Activated B cell treated with CpG ODN at 0.5 μM for 24 hours (primary cell): Measurements from ENCODE around the gene CERS4. TPM values are rescaled to one million over a fixed set of nuclear protein-coding genes. Genes with fewer than 3 reads are reported as not detected.
"Not testable (repeated sequence)": the region's sequence is repeated elsewhere in the genome, so short reads cannot be mapped to it uniquely, and the experiment has no call there.

Source experiments
- ATAC-seq: fragments of 200-7000 bp; cut with Tn5 transposase; one replicate; pipeline ENCODE4 v1.10.0; 2021; ENCODE audit warnings: low read depth, mild to moderate bottlenecking, moderate library complexity
- CTCF ChIA-PET: fragments of 350-600 bp; sonication (Branson Sonifier 250); formaldehyde crosslinking; loops from one replicate; lab custom pipeline; 2021; ENCODE audit warnings: antibody characterized with exemption; lab: Charles Lee
- POLR2A ChIA-PET: fragments of 350-600 bp; sonication (Branson Sonifier 250); formaldehyde crosslinking; loops from one replicate; lab custom pipeline; 2021; ENCODE audit warnings: antibody characterized with exemption; lab: Charles Lee
- DNase-seq: peaks from one replicate; pipeline ENCODE4 v3.0.0; 2022
- H3K27ac Mint-ChIP-seq: one replicate; pipeline ENCODE4 v1.8.0; 2020; ENCODE audit warnings: mixed read lengths
- H3K27me3 Mint-ChIP-seq: one replicate; pipeline ENCODE4 v1.8.0; 2021; ENCODE audit warnings: mixed read lengths
- H3K36me3 Mint-ChIP-seq: one replicate; pipeline ENCODE4 v1.8.0; 2021; ENCODE audit warnings: low read depth, mixed read lengths
- H3K4me1 Mint-ChIP-seq: one replicate; pipeline ENCODE4 v1.8.0; 2021; ENCODE audit warnings: mixed read lengths
- H3K4me3 Mint-ChIP-seq: one replicate; pipeline ENCODE4 v1.8.0; 2020; ENCODE audit warnings: mild to moderate bottlenecking, mixed read lengths
- H3K9me3 Mint-ChIP-seq: one replicate; pipeline ENCODE4 v1.8.0; 2020; ENCODE audit warnings: mixed read lengths
- CTCF ChIP-seq: fragments of 200-600 bp; IDR thresholded peaks from one replicate; pipeline ENCODE4 v1.8.0; 2022; ENCODE audit warnings: antibody characterized with exemption, mild to moderate bottlenecking
- intact Hi-C: fragments of 100-400 bp; cut with micrococcal nuclease; formaldehyde crosslinking; loops from one replicate; pipeline ENCODE4 v1.15.1; 2024
- total RNA-seq: library from RNA; stranded (reverse); gene quantifications from 2 replicates; pipeline ENCODE4 v1.2.3, GENCODE V29; 2022

Gene CERS4
- total RNA-seq, 1 donor from 2014 or later = 112 TPM

GRCh38 chr19:8220481-8220880 lies 11.3 kb downstream of the CERS4 start:
- Mint-ChIP-seq H3K27me3 (no peaks in the 10 kb centered on the region), H3K27ac (no peak overlapping the region), H3K4me1 (peaks cover 17% of the 10 kb centered on the region), H3K4me3 (no peak overlapping the region), H3K9me3 (no peaks in the 10 kb centered on the region), H3K36me3 (peaks cover 52% of the 10 kb centered on the region)
- ATAC-seq = no peak
- intact Hi-C loops = no loop called here
- ChIA-PET CTCF (no interaction called here), POLR2A (interaction anchor here (0.6 to 1.1 kb wide), 5 partner anchors 10 to 1338 kb away, joined by 3 to 6 read pairs (median 3); no protein-coding TSS in a partner anchor)
- no peak for DNase-seq
- TF ChIP-seq CTCF = no peak

GRCh38 chr19:8221161-8221560 lies 12.0 kb downstream of the CERS4 start:
- DNase-seq (no peak), ATAC-seq (no peak)
- H3K27me3 Mint-ChIP-seq = no peaks in the 10 kb centered on the region
- no peak for TF ChIP-seq CTCF
- no peak overlapping the region for H3K27ac Mint-ChIP-seq
- POLR2A ChIA-PET = interaction anchor here (0.6 to 0.7 kb wide), 2 partner anchors 320 to 1338 kb away, joined by 3 to 6 read pairs; no protein-coding TSS in a partner anchor
- intact Hi-C loops = no loop called here
- CTCF ChIA-PET = interaction anchor here (0.7 kb wide), 1 partner anchor 10 kb away, joined by 3 read pairs; no protein-coding TSS in a partner anchor
- H3K4me3 Mint-ChIP-seq = no peak overlapping the region
- peaks cover 52% of the 10 kb centered on the region for H3K36me3 Mint-ChIP-seq
- no peaks in the 10 kb centered on the region for H3K9me3 Mint-ChIP-seq
- H3K4me1 Mint-ChIP-seq = peaks cover 12% of the 10 kb centered on the region

GRCh38 chr19:8223442-8223841 lies 14.3 kb downstream of the CERS4 start:
- H3K4me3 Mint-ChIP-seq, POLR2A ChIA-PET, H3K27ac Mint-ChIP-seq, ATAC-seq, H3K27me3 Mint-ChIP-seq, DNase-seq, H3K4me1 Mint-ChIP-seq, intact Hi-C loops, H3K9me3 Mint-ChIP-seq: not testable (repeated sequence)
- CTCF ChIA-PET = interaction anchor here (0.9 kb wide), 1 partner anchor 12 kb away, joined by 3 read pairs; no protein-coding TSS in a partner anchor
- peaks cover 43% of the 10 kb centered on the region for H3K36me3 Mint-ChIP-seq

GRCh38 chr19:8224394-8225145 lies 15.4 kb downstream of the CERS4 start:
- intact Hi-C loops = no loop called here
- POLR2A ChIA-PET = interaction anchor here (1.1 kb wide), 1 partner anchor 15 kb away, joined by 3 read pairs; no protein-coding TSS in a partner anchor
- no peaks in the 10 kb centered on the region for H3K27me3 Mint-ChIP-seq
- ATAC-seq = no peak
- no peak for DNase-seq
- peaks cover 9% of the 10 kb centered on the region for H3K4me1 Mint-ChIP-seq
- CTCF ChIA-PET = no interaction called here
- peak overlapping the region; percentile 51 for H3K27ac Mint-ChIP-seq
- H3K36me3 Mint-ChIP-seq = peaks cover 42% of the 10 kb centered on the region
- no peaks in the 10 kb centered on the region for H3K9me3 Mint-ChIP-seq
- TF ChIP-seq CTCF = no peak
- H3K4me3 Mint-ChIP-seq = no peak overlapping the region

- Mint-ChIP-seq H3K36me3 (peaks cover 36% of the 10 kb centered on the region), H3K27ac (no peak overlapping the region), H3K27me3 (no peaks in the 10 kb centered on the region), H3K4me3 (no peak overlapping the region), H3K9me3 (no peaks in the 10 kb centered on the region), H3K4me1 (peaks cover 5% of the 10 kb centered on the region)
- intact Hi-C loops = no loop called here
- ChIA-PET CTCF (interaction anchor here (0.6 kb wide), 1 partner anchor 9 kb away, joined by 3 read pairs; no protein-coding TSS in a partner anchor), POLR2A (interaction anchor here (0.6 kb wide), 1 partner anchor 32 kb away, joined by 4 read pairs; no protein-coding TSS in a partner anchor)
- TF ChIP-seq CTCF = no peak
- no peak for ATAC-seq
- no peak for DNase-seq
Observed at GRCh38 chr19:8231073-8231604, 22.0 kb downstream of the CERS4 start.
